IPS-18c (cell line): Measurements from ENCODE around the gene ZIC4.

Experiments used
- H3K4me3 ChIP-seq: 2 replicates; pipeline ENCODE4 v1.7.0; 2013; ENCODE audit warnings: low read depth, mild to moderate bottlenecking, low read length, moderate library complexity; ENCODE audit not compliant: insufficient read depth
- H3K9me3 ChIP-seq: one replicate; pipeline ENCODE4 v1.6.1; 2013; ENCODE audit warnings: mild to moderate bottlenecking, low read length, moderate library complexity; ENCODE audit not compliant: control insufficient read depth, insufficient read depth

Gene ZIC4

DNA sequence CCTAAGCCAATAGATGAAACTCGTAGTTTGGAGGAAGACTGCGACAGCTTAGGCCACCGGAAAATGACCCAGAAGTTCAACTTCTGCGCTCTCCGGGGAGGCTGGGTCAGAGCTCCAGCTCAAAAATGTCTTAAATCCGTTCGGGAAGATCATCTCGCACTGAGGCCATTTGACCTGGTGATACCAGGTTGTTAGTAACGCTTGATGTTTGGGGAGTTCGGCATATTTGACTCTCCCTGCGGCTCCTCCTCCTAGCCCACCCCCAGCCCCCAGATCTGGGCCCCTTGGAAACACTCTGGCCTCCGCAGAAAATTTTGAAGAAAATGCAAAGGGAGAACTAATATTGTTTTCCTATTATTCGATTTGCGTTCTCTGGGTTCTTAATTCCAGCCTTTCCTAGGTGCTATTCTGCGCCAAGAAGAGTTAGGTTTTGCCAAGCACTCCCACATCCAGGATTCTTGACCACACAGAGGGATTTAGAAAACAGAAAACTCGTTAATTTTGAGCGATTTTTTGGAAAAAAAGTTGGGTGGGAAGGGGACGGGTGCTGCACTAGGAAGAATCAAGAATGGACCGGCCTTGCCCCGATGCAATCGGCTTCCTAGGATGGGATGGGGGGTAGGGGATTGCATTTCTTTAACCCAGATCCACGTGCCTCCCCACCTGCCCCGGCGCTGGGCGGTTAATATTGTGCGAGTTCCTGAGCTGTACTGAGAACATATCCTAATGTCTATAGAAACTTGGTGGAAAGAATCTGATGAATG lies 50.0 kb downstream of the ZIC4 start:
- no peak overlapping the region; the same call in 1 of the 2 replicates for H3K4me3 ChIP-seq
- peaks cover 4% of the 10 kb centered on the region for H3K9me3 ChIP-seq

DNA sequence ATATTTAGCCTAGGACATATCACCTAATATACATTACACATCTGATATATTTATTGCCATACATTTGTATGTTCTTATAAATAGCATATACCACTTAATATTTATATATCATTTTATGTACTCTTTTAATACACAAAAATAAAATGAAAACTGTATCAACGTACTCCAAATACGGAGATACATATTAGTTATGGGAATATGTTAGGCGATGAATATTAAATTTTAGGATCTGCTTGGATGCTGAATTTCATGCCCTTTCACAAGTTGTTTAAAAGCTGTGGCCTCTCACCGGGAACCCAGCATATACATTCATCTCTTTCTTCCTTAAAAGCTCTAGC lies 50.6 kb downstream of the ZIC4 start:
- H3K4me3 ChIP-seq: no peak overlapping the region
- no peaks in the 10 kb centered on the region for H3K9me3 ChIP-seq

DNA sequence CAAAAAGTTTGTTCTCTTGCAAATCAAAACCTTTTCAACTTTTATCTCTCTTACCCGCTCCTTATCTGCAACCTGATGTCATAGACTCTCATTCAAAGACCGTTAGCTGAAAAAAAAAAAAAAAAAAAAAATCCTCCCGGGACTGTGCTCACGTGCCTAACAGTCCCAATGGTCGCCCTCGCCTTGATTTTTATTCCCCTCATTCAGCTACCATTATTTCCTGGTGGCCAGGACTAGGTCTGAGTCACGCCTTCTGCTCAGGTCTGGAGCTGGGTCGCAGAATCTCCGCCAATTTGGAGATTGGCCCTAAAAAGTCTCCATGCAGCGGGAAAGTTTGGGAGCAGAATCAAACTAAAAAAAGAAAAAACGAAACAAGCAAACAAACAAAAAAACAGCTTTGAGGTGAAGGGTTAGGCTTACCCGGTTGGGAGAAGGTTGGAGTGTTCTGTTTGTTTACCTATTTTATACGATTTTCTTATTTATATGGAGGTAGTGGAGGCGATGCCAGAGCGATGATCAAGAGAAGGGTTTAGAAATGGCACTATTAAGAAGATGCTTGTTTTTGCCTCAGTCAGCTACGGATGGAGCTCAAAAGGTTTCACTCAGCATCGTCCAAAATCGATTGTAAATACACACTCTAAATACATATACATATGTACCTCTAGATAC lies 51.1 kb downstream of the ZIC4 start:
- Histone ChIP-seq H3K9me3 (no peaks in the 10 kb centered on the region), H3K4me3 (no peak overlapping the region; the same call in 1 of the 2 replicates)

DNA sequence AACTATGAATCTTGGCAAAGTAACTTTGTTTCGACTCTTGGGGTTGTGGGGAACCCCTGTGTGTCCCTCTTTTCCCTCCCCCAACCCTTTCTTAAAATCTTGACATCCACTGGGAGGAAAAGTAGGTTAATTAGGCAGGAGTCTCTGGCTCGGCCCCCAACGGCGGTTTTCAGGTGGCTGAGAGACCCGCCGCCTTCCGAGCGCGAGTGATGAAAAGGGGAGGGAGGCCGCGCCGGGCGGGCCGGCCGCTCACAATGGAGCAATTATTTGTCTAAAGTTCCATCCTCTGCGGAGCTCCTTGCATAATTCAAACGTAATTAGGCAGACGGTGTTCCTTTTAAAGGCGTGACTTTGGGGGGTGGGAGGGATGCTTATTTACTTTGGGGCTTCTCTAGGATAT lies 51.7 kb downstream of the ZIC4 start:
- no peak overlapping the region; the same call in 1 of the 2 replicates for H3K4me3 ChIP-seq
- H3K9me3 ChIP-seq: no peaks in the 10 kb centered on the region

DNA sequence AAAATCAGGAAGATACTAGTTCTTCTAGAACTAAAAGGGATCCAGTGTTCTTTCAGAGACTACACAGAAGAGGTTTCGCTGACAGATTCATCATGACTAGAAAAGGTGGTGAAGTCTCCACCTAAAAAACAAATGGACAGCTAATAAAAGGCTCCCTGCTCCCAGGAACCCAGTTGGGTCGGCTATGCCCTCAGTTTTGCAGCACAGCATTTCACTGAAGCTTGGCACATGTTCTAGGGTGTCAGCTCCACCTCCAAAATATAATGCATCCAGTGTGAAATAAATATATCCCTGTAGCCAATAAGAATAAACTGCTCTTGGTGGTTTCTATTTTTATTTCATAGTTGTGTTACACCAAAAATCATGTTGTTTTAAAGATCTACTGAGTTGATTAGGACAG lies 55.0 kb downstream of the ZIC4 start:
- no peaks in the 10 kb centered on the region for H3K9me3 ChIP-seq
- no peak overlapping the region for H3K4me3 ChIP-seq

DNA sequence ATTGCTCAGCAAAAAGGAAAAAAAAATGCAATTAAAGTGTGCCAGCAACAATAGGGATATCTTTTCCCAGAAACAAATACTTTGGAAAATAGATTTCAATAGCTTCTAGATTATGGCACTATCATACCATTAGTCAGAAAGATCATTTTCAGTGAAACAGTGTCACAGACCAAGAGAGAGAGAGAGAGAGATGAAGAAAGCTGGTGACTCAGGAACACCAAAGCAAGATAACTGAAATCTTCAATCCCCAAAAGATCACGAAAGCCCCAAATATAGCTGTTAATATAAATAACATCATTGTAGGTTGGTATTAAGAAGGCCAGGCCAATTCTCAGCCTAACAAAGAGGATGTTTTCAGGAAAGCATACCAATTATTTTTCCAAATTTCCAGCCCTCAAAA lies 57.4 kb downstream of the ZIC4 start:
- H3K9me3 ChIP-seq: no peaks in the 10 kb centered on the region
- H3K4me3 ChIP-seq: no peak overlapping the region

DNA sequence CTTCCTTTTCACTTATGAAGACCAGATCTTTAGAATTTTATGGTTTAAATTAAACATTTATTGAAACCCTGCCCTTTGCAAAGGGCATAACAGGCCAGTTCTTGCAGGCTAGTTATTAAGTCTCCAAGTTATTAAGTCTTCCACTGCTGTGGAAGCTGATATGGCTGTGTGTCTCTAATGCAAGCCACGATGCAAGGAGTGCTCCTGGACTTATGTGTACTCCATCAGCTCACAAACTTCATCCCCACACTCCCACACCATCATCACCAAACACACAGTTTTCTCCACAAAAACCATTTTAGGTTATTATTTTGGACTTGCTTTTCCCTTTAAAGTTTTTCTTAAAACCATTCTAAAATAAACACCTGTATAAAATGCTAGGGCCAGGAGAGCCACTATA lies 62.4 kb downstream of the ZIC4 start:
- no peak overlapping the region for H3K4me3 ChIP-seq
- no peaks in the 10 kb centered on the region for H3K9me3 ChIP-seq

DNA sequence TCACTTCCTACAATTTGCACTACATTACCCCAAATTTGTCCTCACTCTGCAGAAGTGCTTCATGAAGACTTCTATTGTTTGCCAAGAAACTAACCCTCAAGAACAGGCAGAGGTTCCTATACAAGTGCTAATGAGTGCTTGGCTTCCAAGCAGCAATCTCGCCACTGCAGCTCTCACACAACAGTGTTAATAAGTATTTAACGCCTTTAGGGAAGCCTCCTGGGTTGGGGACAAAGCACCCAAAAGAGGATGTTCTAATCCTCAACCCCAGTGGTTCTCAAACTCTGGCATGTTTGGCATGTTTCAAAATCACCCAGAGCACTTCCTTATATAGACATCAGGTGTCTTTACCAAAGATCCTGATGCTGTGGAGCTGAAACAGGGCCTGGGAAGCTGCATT lies 64.6 kb downstream of the ZIC4 start:
- Histone ChIP-seq H3K9me3 (no peaks in the 10 kb centered on the region), H3K4me3 (no peak overlapping the region)

DNA sequence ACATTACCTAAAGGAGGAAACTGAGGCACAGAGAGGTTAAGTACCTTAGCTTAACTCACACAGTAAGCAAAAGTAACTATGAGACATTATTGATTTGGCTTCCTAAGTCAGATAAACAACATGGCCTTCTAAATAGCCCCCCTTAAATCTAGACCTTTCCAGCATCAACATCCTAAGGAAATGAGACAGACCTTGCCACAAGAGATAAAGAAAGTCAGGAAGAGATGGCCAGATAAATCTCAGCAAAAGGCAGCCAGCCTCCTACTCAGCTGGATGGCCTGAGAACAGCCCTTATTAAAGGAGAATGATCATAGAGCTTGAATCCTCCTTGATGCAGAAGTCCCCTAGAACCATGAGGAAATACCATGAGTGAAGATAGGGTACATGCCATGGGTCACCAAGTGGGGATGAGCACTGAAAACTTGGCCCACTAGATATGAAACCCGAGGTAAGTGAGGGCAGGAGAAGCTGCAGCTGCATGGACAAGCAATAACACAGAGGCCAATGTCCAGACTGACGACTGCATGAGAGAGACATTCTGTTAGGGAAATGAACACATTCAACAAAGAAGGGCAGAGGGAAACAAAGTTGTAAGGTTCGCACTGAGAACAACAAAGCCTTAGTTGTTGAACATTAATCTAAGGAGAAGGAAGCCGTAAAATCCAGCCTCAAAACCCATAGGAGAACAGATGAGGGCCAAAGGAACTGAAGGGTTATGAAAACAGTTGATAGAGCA lies 69.6 kb downstream of the ZIC4 start:
- H3K9me3 ChIP-seq: no peaks in the 10 kb centered on the region
- H3K4me3 ChIP-seq: no peak overlapping the region
